Thymus (tissue), 11 donors: ENCODE measurements around the gene PCCA. TPM values are rescaled to one million over a fixed set of nuclear protein-coding genes. Genes with fewer than 3 reads are reported as not detected.

ENCODE experiments used
- DNase-seq, 9 donors: peaks; one replicate each; pipeline ENCODE4 v3.0.0-alpha.2; 2013; ENCODE audit warnings: low spot score in 9 of 9, low read depth in 6 of 9, missing footprints in 1 of 9
- H3K27ac ChIP-seq, 2 donors: one replicate each; pipeline ENCODE4 v1.5.1; 2013; ENCODE audit warnings: control low read depth in 1 of 2, low read depth in 1 of 2, low read length in 1 of 2, mild to moderate bottlenecking in 1 of 2, moderate library complexity in 1 of 2
- H3K27me3 ChIP-seq, 2 donors: one replicate each; pipeline ENCODE4 v1.5.1; 2013; ENCODE audit warnings: low read length in 1 of 2; ENCODE audit not compliant: control insufficient read depth in 2 of 2, insufficient read depth in 1 of 2
- H3K36me3 ChIP-seq, 2 donors: one replicate each; pipeline ENCODE4 v1.5.1; 2013; ENCODE audit warnings: low read length in 1 of 2, mild to moderate bottlenecking in 1 of 2, moderate library complexity in 1 of 2; ENCODE audit not compliant: control insufficient read depth in 2 of 2, insufficient read depth in 2 of 2
- H3K4me1 ChIP-seq, 2 donors: one replicate each; pipeline ENCODE4 v1.5.1; 2013; ENCODE audit warnings: low read length in 2 of 2; ENCODE audit not compliant: control insufficient read depth in 2 of 2, insufficient read depth in 2 of 2
- H3K4me3 ChIP-seq, 2 donors: one replicate each; pipeline ENCODE4 v1.5.1; 2013; ENCODE audit warnings: low read length in 2 of 2, control low read depth in 1 of 2, mild to moderate bottlenecking in 1 of 2
- H3K9me3 ChIP-seq, 2 donors: one replicate each; pipeline ENCODE4 v1.5.1; 2013; ENCODE audit warnings: low read length in 1 of 2, mild to moderate bottlenecking in 1 of 2; ENCODE audit not compliant: control insufficient read depth in 2 of 2, insufficient read depth in 1 of 2
- WGBS: extraction: QIAGEN DNeasy Blood & Tissue Kit; methylation state at CpG from one replicate; pipeline ENCODE4 v1.1.7; 2013; 5-methylcytosine and 5-hydroxymethylcytosine counted together
- polyA plus RNA-seq: library from polyadenylated mRNA; stranded (reverse); fragments of 200-250 nt; gene quantifications from one replicate; pipeline ENCODE4 v1.2.3, GENCODE V29; 2013
- total RNA-seq: library from RNA; stranded (reverse); fragments of 120-200 nt; gene quantifications from one replicate; pipeline ENCODE4 v1.2.4, GENCODE V29; 2013
- donor health status: healthy.

PCCA gene
- total and polyA plus RNA-seq, 2 donors: 17.9 to 18.2 TPM

GRCh38 chr13:100460266-100460665 lies 371.4 kb downstream of the PCCA start:
- Histone ChIP-seq H3K27ac (no peak overlapping the region), H3K27me3 (no peaks in the 10 kb centered on the region), H3K4me3 (no peak overlapping the region), H3K36me3 (no peaks in the 10 kb centered on the region), H3K9me3 (peaks cover 1 to 4% of the 10 kb centered on the region in 2 donors), H3K4me1 (peaks cover 0 to 3% of the 10 kb centered on the region in 2 donors)
- 88% methylated on average over 1 of the region's 1 CpG for WGBS
- DNase-seq: no peak

GRCh38 chr13:100460791-100461190 lies 371.9 kb downstream of the PCCA start:
- Histone ChIP-seq H3K4me1 (peaks cover 0 to 3% of the 10 kb centered on the region in 2 donors), H3K9me3 (peaks cover 1 to 4% of the 10 kb centered on the region in 2 donors), H3K27me3 (no peaks in the 10 kb centered on the region), H3K27ac (no peak overlapping the region), H3K36me3 (no peaks in the 10 kb centered on the region), H3K4me3 (no peak overlapping the region)
- 96% methylated on average over 2 of the region's 2 CpGs for WGBS
- no peak for DNase-seq

- DNase-seq: no peak
- Histone ChIP-seq H3K36me3 (no peaks in the 10 kb centered on the region), H3K9me3 (peaks cover 1 to 4% of the 10 kb centered on the region in 2 donors), H3K4me3 (no peak overlapping the region), H3K27me3 (no peaks in the 10 kb centered on the region), H3K4me1 (peaks cover 0 to 3% of the 10 kb centered on the region in 2 donors), H3K27ac (no peak overlapping the region)
- 92% methylated on average over 5 of the region's 5 CpGs for WGBS
Measured at GRCh38 chr13:100461309-100462030, 372.6 kb downstream of the PCCA start.

GRCh38 chr13:100464006-100464405 lies 375.1 kb downstream of the PCCA start:
- WGBS: 74% methylated on average over 4 of the region's 4 CpGs
- Histone ChIP-seq H3K27ac (no peak overlapping the region), H3K27me3 (no peaks in the 10 kb centered on the region), H3K9me3 (peaks cover 1 to 4% of the 10 kb centered on the region in 2 donors), H3K4me3 (no peak overlapping the region), H3K36me3 (no peaks in the 10 kb centered on the region), H3K4me1 (peaks cover 0 to 3% of the 10 kb centered on the region in 2 donors)
- no peak for DNase-seq

- 97% methylated on average over 5 of the region's 5 CpGs for WGBS
- H3K36me3 ChIP-seq: no peaks in the 10 kb centered on the region
- no peaks in the 10 kb centered on the region for H3K27me3 ChIP-seq
- no peaks in the 10 kb centered on the region for H3K9me3 ChIP-seq
- no peak for DNase-seq
- H3K27ac ChIP-seq: no peak overlapping the region
- peaks cover 0 to 3% of the 10 kb centered on the region in 2 donors for H3K4me1 ChIP-seq
- H3K4me3 ChIP-seq: no peak overlapping the region
Measured at GRCh38 chr13:100465558-100465957, 376.7 kb downstream of the PCCA start.

GRCh38 chr13:100470866-100471505 lies 382.1 kb downstream of the PCCA start:
- H3K36me3 ChIP-seq: no peaks in the 10 kb centered on the region
- 50% methylated on average over 5 of the region's 5 CpGs for WGBS
- no peak for DNase-seq
- H3K27ac ChIP-seq: no peak overlapping the region
- peaks cover 0 to 2% of the 10 kb centered on the region in 2 donors for H3K4me1 ChIP-seq
- H3K4me3 ChIP-seq: no peak overlapping the region
- no peaks in the 10 kb centered on the region for H3K9me3 ChIP-seq
- no peaks in the 10 kb centered on the region for H3K27me3 ChIP-seq

GRCh38 chr13:100473087-100473486 lies 384.2 kb downstream of the PCCA start:
- Histone ChIP-seq H3K27ac (no peak overlapping the region), H3K36me3 (no peaks in the 10 kb centered on the region), H3K9me3 (no peaks in the 10 kb centered on the region), H3K27me3 (no peaks in the 10 kb centered on the region), H3K4me3 (no peak overlapping the region), H3K4me1 (peaks cover 0 to 2% of the 10 kb centered on the region in 2 donors)
- DNase-seq: no peak
- WGBS: 93% methylated on average over 10 of the region's 10 CpGs

GRCh38 chr13:100473501-100474044 lies 384.7 kb downstream of the PCCA start:
- 97% methylated on average over 8 of the region's 8 CpGs for WGBS
- no peaks in the 10 kb centered on the region for H3K36me3 ChIP-seq
- H3K27ac ChIP-seq: no peak overlapping the region
- no peaks in the 10 kb centered on the region for H3K27me3 ChIP-seq
- H3K4me1 ChIP-seq: peaks cover 0 to 2% of the 10 kb centered on the region in 2 donors
- no peaks in the 10 kb centered on the region for H3K9me3 ChIP-seq
- DNase-seq: no peak
- no peak overlapping the region for H3K4me3 ChIP-seq

GRCh38 chr13:100476963-100477362 lies 388.1 kb downstream of the PCCA start:
- Histone ChIP-seq H3K4me3 (no peak overlapping the region), H3K9me3 (no peaks in the 10 kb centered on the region), H3K36me3 (no peaks in the 10 kb centered on the region), H3K27me3 (no peaks in the 10 kb centered on the region), H3K4me1 (no peaks in the 10 kb centered on the region), H3K27ac (no peak overlapping the region)
- WGBS: 98% methylated on average over 5 of the region's 5 CpGs
- no peak for DNase-seq
